ENCODE results near the gene SLC23A2.

- TF ChIP-seq CTCF (IDR thresholded peaks at IDR 0.05) (no peak), POLR2A (IDR thresholded peaks at IDR 0.05) (no peak)
Observed at GRCh38 chr20:4946585-4946984, 54.7 kb downstream of the SLC23A2 start.

Measured in suprapubic skin (tissue), 3 donors.